ENCODE measurements around the gene CEACAM4.
"Not testable (repeated sequence)": the region's sequence is repeated elsewhere in the genome, so short reads cannot be mapped to it uniquely, and the experiment has no call there.

Gene CEACAM4

GRCh38 chr19:41587101-41587837 is 39.6 kb downstream of the CEACAM4 start:
- no peak overlapping the region for H3K4me3 ChIP-seq (ENCODE audit: low read length)
- DNase-seq (ENCODE audit: low read depth), result no peak
- TF ChIP-seq, protein P1, sequence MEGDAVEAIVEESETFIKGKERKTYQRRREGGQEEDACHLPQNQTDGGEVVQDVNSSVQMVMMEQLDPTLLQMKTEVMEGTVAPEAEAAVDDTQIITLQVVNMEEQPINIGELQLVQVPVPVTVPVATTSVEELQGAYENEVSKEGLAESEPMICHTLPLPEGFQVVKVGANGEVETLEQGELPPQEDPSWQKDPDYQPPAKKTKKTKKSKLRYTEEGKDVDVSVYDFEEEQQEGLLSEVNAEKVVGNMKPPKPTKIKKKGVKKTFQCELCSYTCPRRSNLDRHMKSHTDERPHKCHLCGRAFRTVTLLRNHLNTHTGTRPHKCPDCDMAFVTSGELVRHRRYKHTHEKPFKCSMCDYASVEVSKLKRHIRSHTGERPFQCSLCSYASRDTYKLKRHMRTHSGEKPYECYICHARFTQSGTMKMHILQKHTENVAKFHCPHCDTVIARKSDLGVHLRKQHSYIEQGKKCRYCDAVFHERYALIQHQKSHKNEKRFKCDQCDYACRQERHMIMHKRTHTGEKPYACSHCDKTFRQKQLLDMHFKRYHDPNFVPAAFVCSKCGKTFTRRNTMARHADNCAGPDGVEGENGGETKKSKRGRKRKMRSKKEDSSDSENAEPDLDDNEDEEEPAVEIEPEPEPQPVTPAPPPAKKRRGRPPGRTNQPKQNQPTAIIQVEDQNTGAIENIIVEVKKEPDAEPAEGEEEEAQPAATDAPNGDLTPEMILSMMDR (conservative IDR thresholded peaks at IDR 0.05; ENCODE audit: low read length), result no peak

- no peak overlapping the region for H3K4me3 ChIP-seq (ENCODE audit: low read length)
- DNase-seq (ENCODE audit: low read depth), result no peak
- TF ChIP-seq, protein P1 (conservative IDR thresholded peaks at IDR 0.05; ENCODE audit: low read length), result no peak
Observed at GRCh38 chr19:41586064-41586463, 40.8 kb downstream of the CEACAM4 start.

- H3K4me3 ChIP-seq (ENCODE audit: low read length), result no peak overlapping the region
- no peak for DNase-seq (ENCODE audit: low read depth)
- TF ChIP-seq, protein P1 (conservative IDR thresholded peaks at IDR 0.05; ENCODE audit: low read length), result no peak
Observed at GRCh38 chr19:41584931-41585330, 41.9 kb downstream of the CEACAM4 start.

GRCh38 chr19:41584260-41584810 is 42.5 kb downstream of the CEACAM4 start:
- no peak overlapping the region for H3K4me3 ChIP-seq (ENCODE audit: low read length)
- no peak for DNase-seq (ENCODE audit: low read depth)
- TF ChIP-seq, protein P1 (conservative IDR thresholded peaks at IDR 0.05; ENCODE audit: low read length), result no peak

GRCh38 chr19:41582577-41583182 is 44.2 kb downstream of the CEACAM4 start:
- not testable (repeated sequence) for DNase-seq (ENCODE audit: low read depth); H3K4me3 ChIP-seq (ENCODE audit: low read length)

DNA sequence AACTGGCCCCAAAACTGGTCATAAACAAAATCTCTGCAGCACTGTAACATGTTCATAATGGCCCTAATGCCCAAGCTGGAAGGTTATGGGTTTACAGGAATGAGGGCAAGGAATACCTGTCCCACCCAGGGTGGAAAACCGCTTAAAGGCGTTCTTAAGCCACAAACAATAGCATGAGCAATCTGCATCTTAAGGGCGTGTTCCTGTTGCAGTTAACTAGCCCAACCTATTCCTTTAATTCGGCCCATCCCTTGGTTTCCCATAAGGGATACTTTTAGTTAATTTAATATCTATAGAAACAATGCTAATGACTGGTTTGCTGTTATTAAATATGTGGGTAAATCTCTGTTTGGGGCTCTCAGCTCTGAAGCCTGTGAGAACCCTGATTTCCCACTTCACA is 45.8 kb downstream of the CEACAM4 start:
- not testable (repeated sequence) for H3K4me3 ChIP-seq (ENCODE audit: low read length); DNase-seq (ENCODE audit: low read depth)

DNA sequence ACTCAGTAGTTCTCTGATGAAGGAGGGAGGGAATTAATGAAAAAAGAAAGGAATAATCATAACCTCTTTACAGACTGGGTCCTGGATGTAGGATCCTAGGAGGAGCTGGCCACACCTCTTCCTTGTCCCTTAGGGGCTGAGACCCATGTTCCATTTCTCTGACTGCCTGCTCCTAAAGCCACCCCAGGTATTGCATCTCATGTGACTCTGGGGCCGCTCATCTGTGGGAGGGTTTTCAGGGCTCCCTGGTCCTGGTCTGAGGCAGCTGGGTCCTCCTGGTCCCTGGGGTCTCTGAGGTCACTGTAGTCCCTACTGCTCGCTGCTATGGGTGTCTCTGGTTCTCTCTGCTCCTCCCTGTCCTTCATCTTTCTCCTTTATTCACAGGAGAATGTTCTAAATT is 48.0 kb downstream of the CEACAM4 start:
- H3K4me3 ChIP-seq (ENCODE audit: low read length), result no peak overlapping the region
- DNase-seq (ENCODE audit: low read depth), result no peak
- TF ChIP-seq, protein P1 (conservative IDR thresholded peaks at IDR 0.05; ENCODE audit: low read length), result no peak

DNA sequence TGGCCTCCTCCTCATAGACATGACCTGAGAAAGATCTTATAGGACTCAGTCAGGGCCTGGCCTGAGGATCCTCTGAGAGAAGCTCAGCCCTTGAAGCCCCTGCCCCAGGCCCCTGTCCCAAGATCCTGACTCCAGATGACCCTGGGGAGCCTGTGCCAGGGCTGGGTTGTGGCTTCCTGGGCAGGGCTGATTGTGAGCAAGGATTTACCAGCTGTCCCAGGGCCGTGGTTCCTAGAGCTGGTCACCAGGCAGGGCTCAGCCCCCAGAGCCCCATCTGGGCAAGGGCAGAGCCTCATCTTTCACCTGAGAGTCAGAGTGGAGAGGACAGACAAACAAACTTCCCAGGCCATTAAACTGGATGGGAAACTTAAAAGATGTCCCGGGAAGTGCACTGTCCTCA is 49.0 kb downstream of the CEACAM4 start:
- no peak for DNase-seq (ENCODE audit: low read depth)
- TF ChIP-seq, protein P1 (conservative IDR thresholded peaks at IDR 0.05; ENCODE audit: low read length), result no peak
- no peak overlapping the region for H3K4me3 ChIP-seq (ENCODE audit: low read length)

All from AG10803 (cell line).